T-helper 2 cell treated with Interferon-gamma antibody and Interleukin-4, amounts not matched to agents 100 ng/mL and 5 ng/mL, for 36 hours (primary cell): Measurements from ENCODE around the gene NINJ1. TPM values are rescaled to one million over a fixed set of nuclear protein-coding genes. Genes with fewer than 3 reads are reported as not detected.
"Not testable (repeated sequence)": the region's sequence is repeated elsewhere in the genome, so short reads cannot be mapped to it uniquely, and the experiment has no call there.

Source experiments
- intact Hi-C: fragments of 100-400 bp; cut with micrococcal nuclease; formaldehyde crosslinking; loops from one replicate; pipeline ENCODE4 v1.15.1; 2023
- total RNA-seq: library from RNA; stranded (reverse); gene quantifications from 2 replicates; pipeline ENCODE4 v1.2.3, GENCODE V29; 2022

NINJ1 gene
- total RNA-seq, 1 donor from 2014 or later: 28.9 TPM

- intact Hi-C loops: loop anchor here (10.0 kb wide), 1 partner anchor 803 kb away; no protein-coding TSS in a partner anchor
Observed at GRCh38 chr9:93161786-93162562, 27.9 kb upstream of the NINJ1 start.

GRCh38 chr9:93159601-93160471 is 25.8 kb upstream of the NINJ1 start:
- intact Hi-C loops: loop anchor here (1.0 to 10.0 kb wide), 3 partner anchors 142 to 805 kb away; no protein-coding TSS in a partner anchor

- intact Hi-C loops: loop anchor here (2.0 kb wide), 1 partner anchor 22 kb away; the partner anchor contains the start of gene NINJ1
Observed at GRCh38 chr9:93156475-93157008, 22.5 kb upstream of the NINJ1 start.

DNA sequence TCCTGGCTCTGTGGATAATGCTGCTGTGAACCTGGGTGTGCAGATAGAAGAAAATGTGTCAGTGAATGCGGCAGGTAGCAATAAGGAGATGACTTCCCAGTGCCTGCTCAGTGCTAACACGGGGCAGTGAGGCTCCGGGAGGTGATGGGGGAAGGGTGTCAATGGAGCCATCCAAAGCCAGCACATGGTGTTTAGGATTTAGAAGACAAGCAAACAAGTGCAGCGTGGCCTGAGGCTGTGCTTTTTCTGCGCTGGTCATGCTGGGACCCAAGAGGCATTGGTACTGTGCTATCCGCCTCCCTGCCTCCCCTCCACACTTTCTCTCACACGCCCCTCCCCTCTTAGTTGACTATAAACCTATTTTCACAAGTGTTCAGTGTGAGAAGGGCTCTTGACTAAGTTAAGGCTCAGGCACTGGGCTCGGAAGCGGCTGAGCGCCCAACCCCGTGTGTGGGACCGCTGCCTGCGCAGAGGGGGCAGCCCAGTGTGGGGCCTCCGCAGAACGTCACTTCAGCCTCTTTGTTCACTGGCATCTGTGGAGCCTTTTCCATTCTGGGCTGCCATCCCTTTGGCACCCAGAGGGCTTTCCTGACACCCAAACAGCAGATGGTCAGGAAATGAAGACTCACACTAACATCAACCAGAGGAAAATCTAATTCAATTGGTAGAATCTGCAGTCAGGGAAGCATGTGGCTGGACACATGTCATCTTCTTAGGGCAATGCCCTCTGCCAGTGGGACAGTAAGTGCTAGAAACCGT is 21.8 kb upstream of the NINJ1 start:
- intact Hi-C loops: loop anchor here (2.0 kb wide), 1 partner anchor 21 kb away; the partner anchor contains the start of gene NINJ1

GRCh38 chr9:93154293-93154903 is 20.3 kb upstream of the NINJ1 start:
- intact Hi-C loops: no loop called here

GRCh38 chr9:93151097-93151784 is 17.2 kb upstream of the NINJ1 start:
- intact Hi-C loops: no loop called here

DNA sequence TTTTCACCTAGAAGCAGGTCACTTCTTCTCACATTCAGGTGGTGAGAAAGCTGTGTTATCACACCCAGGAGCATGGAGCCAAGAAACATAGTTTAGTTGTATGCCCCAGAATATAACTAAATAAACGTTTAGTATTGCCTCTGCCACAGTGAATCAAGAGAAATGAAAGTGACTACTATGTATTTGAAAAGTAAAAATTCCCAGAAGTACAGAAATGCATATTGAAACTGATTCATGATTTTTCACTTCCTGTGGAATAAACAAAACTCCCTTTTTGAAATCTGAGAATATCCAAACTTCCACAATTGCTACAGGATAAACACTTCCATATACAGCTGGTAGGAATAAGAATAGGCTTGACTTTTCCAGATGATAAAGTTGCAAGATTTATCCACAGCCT is 15.3 kb upstream of the NINJ1 start:
- intact Hi-C loops: no loop called here

- intact Hi-C loops: no loop called here
Observed at GRCh38 chr9:93148721-93149120, 14.7 kb upstream of the NINJ1 start.

- intact Hi-C loops: no loop called here
Observed at GRCh38 chr9:93147632-93148031, 13.6 kb upstream of the NINJ1 start.

GRCh38 chr9:93146696-93147095 is 12.6 kb upstream of the NINJ1 start:
- intact Hi-C loops: not testable (repeated sequence)

DNA sequence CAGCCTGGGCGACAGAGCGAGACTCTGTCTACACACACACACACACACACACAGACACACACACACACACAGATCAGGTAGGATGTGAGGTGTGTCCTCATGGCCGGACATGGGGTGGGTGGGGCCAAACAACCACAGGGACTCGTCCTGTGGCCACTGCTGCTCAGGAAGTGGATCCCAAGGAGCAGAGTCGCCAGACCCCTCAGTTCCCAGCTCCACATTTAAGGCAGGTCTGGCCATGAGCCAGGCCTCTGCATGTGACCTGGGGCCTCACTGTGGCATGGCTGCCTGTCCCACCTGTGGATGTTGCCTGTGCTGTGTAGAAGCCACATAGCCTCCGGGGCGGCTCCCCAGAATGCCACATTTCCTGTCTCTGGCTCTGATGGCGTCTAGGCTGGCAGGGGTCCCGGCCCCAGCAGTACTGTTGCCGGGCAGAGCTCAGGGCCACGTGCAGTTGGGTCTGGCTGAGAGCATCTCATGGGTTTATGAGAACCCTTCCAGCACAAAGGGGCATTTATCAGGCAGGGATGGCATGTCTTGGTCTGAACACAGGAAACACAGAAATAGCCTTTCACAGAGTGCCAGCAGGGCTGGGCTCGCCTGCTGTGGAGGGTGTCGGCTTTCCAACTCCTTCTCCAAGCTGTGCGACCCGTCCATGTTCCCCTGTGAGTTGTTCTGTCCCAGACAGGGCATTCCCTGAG is 9.9 kb upstream of the NINJ1 start:
- intact Hi-C loops: loop anchor here (5.0 kb wide), 1 partner anchor 37 kb away; no protein-coding TSS in a partner anchor

- intact Hi-C loops: loop anchor here (5.0 kb wide), 1 partner anchor 35 kb away; no protein-coding TSS in a partner anchor
Observed at GRCh38 chr9:93141771-93142483, 7.9 kb upstream of the NINJ1 start.

- intact Hi-C loops: loop anchor here (5.0 kb wide), 1 partner anchor 32 kb away; no protein-coding TSS in a partner anchor
Observed at GRCh38 chr9:93139365-93140182, 5.5 kb upstream of the NINJ1 start.

- intact Hi-C loops: no loop called here
Observed at GRCh38 chr9:93138171-93138764, 4.2 kb upstream of the NINJ1 start.

- intact Hi-C loops: no loop called here
Observed at GRCh38 chr9:93137362-93137761, 3.3 kb upstream of the NINJ1 start.

DNA sequence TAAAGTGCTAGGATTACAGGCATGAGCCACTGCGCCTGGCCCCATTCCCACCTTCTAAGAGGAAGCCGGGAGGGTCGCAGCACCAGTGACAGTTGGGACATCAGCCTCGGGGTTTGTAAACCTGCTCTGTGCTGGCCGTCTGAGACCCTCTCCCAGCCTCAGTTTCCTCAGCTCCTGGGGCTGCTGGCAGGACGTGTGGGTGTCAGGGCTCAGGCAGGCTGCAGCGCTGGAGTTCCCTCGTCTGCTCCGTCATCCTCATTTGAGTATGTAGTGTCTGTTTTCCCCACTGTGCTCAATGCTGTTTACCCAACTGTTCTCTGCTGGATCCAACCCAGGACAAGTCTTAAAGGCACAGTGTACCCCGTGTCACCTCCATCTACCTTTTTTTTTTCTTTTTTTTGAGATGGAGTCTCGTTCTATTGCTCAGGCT is 2.0 kb upstream of the NINJ1 start:
- intact Hi-C loops: no loop called here
